H1 (cell line): ENCODE results near the gene ALDOC. TPM values are rescaled to one million over a fixed set of nuclear protein-coding genes. Genes with fewer than 3 reads are reported as not detected.
A peak's percentile ranks its signal among the peaks of the same experiment; 100 is the strongest.

ENCODE experiments used
- BACH1 ChIP-seq: IDR thresholded peaks from 2 replicates; pipeline ENCODE4 v1.6.1; 2012; ENCODE audit warnings: low read length, improper control_type of control experiment
- CBX8 ChIP-seq: fragments of 300-800, 300-1000 bp; sonication (generic); IDR thresholded peaks from 2 replicates; pipeline ENCODE4 v1.7.1; 2016; ENCODE audit warnings: low read depth, low read length, borderline replicate concordance
- CHD2 ChIP-seq: IDR thresholded peaks from 2 replicates; pipeline ENCODE4 v1.6.1; 2012; ENCODE audit warnings: low read length, improper control_type of control experiment
- GABPA ChIP-seq: IDR thresholded peaks from 2 replicates; pipeline ENCODE4 v1.6.1; 2011; ENCODE audit warnings: mild to moderate bottlenecking, low read length, moderate library complexity, borderline replicate concordance; ENCODE audit not compliant: insufficient read depth
- JUN ChIP-seq: IDR thresholded peaks from 2 replicates; pipeline ENCODE4 v1.6.1; 2011; ENCODE audit warnings: low read depth, mild to moderate bottlenecking, improper control_type of control experiment, low read length
- NRF1 ChIP-seq: IDR thresholded peaks from 2 replicates; pipeline ENCODE4 v1.6.1; 2011; ENCODE audit warnings: mild to moderate bottlenecking, low read depth, low read length, improper control_type of control experiment
- POLR2A ChIP-seq, 2 experiments: IDR thresholded peaks; 1 replicate in 1 of 2; 2 replicates in 1 of 2; pipeline ENCODE4 v1.6.1; 2011; ENCODE audit warnings: low read depth in 2 of 2, low read length in 2 of 2, mild to moderate bottlenecking in 2 of 2; ENCODE audit errors: control extremely low read depth in 1 of 2
- POU5F1 ChIP-seq: IDR thresholded peaks from 2 replicates; pipeline ENCODE4 v1.6.1; 2011; ENCODE audit warnings: low read depth, mild to moderate bottlenecking, low read length, moderate library complexity
- RAD21 ChIP-seq, 2 experiments: IDR thresholded peaks in 1 of 2; conservative IDR thresholded peaks in 1 of 2; 2 replicates each; pipeline ENCODE4 v1.6.1; 2011; ENCODE audit warnings: low read depth in 2 of 2, low read length in 2 of 2, improper control_type of control experiment in 1 of 2, inconsistent platforms in 1 of 2, mild to moderate bottlenecking in 1 of 2, moderate library complexity in 1 of 2
- SAP30 ChIP-seq: fragments of 300-600 bp; sonication (generic); IDR thresholded peaks from 2 replicates; pipeline ENCODE4 v1.7.1; 2012; ENCODE audit warnings: low read length, moderate library complexity, mild to moderate bottlenecking, inconsistent platforms; ENCODE audit not compliant: insufficient read depth, insufficient replicate concordance
- SP1 ChIP-seq: IDR thresholded peaks from 2 replicates; pipeline ENCODE4 v1.6.1; 2011; ENCODE audit warnings: low read depth, low read length
- TAF1 ChIP-seq: IDR thresholded peaks from 2 replicates; pipeline ENCODE4 v1.6.1; 2011; ENCODE audit warnings: mild to moderate bottlenecking, low read depth, low read length
- YY1 ChIP-seq: IDR thresholded peaks from 2 replicates; pipeline ENCODE4 v1.6.1; 2011; ENCODE audit warnings: low read depth, mild to moderate bottlenecking, low read length
- polyA plus RNA-seq, 7 experiments: library from polyadenylated mRNA; depleted of rRNA in 3 of 7; stranded (reverse) in 5 of 7; unstranded in 2 of 7; fragments of >200 nt in 5 of 7; fragments of 200-250 nt in 2 of 7; gene quantifications; 1 replicate in 5 of 7; 2 replicates in 1 of 7; 4 replicates in 1 of 7; pipeline versions ENCODE4 v1.2.1 to v1.2.3, GENCODE V29; 2011 to 2013; ENCODE audit warnings: missing spikeins in 2 of 7, mixed read lengths in 2 of 7
- total RNA-seq: library from RNA; stranded (reverse); fragmentation: NEBNext Ultra II Directional; extraction: Animal tissue kit (Norgen Biotek cat#: 25700); gene quantifications from 2 replicates; pipeline ENCODE4 v1.2.1, GENCODE V29; 2021
- TF ChIP-seq, protein P1 (sequence below), 3 experiments: IDR thresholded peaks; 1 replicate in 2 of 3; 2 replicates in 1 of 3; pipeline versions ENCODE4 v1.5.1 to v1.6.1; 2011; ENCODE audit warnings: low read length in 3 of 3, mild to moderate bottlenecking in 3 of 3, inconsistent platforms in 2 of 3, low read depth in 1 of 3, moderate library complexity in 1 of 3; ENCODE audit not compliant: insufficient read depth in 1 of 3; ENCODE audit errors: control extremely low read depth in 1 of 3
- TF ChIP-seq, protein P2 (sequence below): IDR thresholded peaks from 2 replicates; pipeline ENCODE4 v1.6.1; 2012; ENCODE audit warnings: low read length, inconsistent platforms
- TF ChIP-seq, protein P3 (sequence below): IDR thresholded peaks from 2 replicates; pipeline ENCODE4 v1.6.1; 2012; ENCODE audit warnings: inconsistent platforms
- TF ChIP-seq, protein P4 (sequence below): IDR thresholded peaks from 2 replicates; pipeline ENCODE4 v1.6.1; 2011; ENCODE audit warnings: low read length, improper control_type of control experiment

ALDOC gene
- total and polyA plus RNA-seq, 2 of the 8 experiments (the other 6 are each of a cell fraction or from before 2014, with no cell fraction given) = 51.6 to 103 TPM

DNA sequence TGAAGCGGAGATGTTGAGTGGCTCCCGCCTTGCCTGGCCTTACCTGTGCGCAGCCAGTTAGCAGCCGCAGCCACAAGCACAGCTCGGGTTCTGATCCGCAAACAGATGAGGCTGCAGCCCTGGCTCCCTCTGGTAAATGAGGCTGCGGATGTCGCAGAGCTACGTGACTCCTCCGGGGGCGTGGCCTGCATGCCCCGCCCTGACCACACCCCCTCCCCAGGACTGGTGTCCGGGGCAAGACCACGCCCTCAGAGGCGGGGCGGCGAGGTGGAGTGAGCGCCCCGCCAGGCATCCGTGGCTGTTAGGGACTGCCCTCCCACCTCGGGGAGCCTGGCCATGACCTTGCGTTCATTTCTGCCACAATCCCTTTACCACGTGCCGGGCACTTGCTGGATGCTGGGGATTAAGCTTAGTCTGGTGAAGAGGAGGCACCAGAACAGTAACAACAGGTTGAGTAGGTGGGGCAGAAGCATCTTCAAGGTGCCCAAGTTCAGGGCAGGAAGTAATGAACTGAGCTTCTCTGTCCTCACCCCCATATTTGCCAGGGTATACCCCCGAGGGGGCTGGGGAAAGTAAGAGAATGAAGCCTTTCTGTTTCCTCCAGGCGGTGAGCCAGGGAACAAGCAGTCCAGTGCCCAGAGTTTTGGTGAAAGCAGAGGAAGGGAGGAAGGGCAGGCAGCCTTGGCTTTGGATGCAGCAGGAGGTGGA, at the start of gene ALDOC (continued):
- TF ChIP-seq SAP30 (no peak), CHD2 (no peak), POU5F1 (no peak), YY1 (no peak), JUN (no peak), RAD21 (IDR thresholded peaks at IDR 0.05 in 1 of 2, conservative IDR thresholded peaks at IDR 0.05 in 1 of 2; ENCODE audit: low read depth in 2 of 2, low read length in 2 of 2) (no peak), TAF1 (peak; percentile 96), GABPA (no peak), NRF1 (no peak), CBX8 (no peak), POLR2A (IDR thresholded peaks at IDR 0.05; ENCODE audit: control extremely low read depth in 1 of 2, low read depth in 2 of 2, low read length in 2 of 2) (peak; percentile 80 to 84), BACH1 (no peak), SP1 (peak; percentile 87)
- TF ChIP-seq, protein P1, sequence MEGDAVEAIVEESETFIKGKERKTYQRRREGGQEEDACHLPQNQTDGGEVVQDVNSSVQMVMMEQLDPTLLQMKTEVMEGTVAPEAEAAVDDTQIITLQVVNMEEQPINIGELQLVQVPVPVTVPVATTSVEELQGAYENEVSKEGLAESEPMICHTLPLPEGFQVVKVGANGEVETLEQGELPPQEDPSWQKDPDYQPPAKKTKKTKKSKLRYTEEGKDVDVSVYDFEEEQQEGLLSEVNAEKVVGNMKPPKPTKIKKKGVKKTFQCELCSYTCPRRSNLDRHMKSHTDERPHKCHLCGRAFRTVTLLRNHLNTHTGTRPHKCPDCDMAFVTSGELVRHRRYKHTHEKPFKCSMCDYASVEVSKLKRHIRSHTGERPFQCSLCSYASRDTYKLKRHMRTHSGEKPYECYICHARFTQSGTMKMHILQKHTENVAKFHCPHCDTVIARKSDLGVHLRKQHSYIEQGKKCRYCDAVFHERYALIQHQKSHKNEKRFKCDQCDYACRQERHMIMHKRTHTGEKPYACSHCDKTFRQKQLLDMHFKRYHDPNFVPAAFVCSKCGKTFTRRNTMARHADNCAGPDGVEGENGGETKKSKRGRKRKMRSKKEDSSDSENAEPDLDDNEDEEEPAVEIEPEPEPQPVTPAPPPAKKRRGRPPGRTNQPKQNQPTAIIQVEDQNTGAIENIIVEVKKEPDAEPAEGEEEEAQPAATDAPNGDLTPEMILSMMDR (IDR thresholded peaks at IDR 0.05; ENCODE audit: control extremely low read depth in 1 of 3, insufficient read depth in 1 of 3, low read depth in 1 of 3, low read length in 3 of 3) = no peak
- TF ChIP-seq, protein P2, sequence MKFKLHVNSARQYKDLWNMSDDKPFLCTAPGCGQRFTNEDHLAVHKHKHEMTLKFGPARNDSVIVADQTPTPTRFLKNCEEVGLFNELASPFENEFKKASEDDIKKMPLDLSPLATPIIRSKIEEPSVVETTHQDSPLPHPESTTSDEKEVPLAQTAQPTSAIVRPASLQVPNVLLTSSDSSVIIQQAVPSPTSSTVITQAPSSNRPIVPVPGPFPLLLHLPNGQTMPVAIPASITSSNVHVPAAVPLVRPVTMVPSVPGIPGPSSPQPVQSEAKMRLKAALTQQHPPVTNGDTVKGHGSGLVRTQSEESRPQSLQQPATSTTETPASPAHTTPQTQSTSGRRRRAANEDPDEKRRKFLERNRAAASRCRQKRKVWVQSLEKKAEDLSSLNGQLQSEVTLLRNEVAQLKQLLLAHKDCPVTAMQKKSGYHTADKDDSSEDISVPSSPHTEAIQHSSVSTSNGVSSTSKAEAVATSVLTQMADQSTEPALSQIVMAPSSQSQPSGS = no peak; the same call in 1 of the 2 replicates
- TF ChIP-seq, protein P3, sequence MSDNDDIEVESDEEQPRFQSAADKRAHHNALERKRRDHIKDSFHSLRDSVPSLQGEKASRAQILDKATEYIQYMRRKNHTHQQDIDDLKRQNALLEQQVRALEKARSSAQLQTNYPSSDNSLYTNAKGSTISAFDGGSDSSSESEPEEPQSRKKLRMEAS = peak; percentile 93
- TF ChIP-seq, protein P4, sequence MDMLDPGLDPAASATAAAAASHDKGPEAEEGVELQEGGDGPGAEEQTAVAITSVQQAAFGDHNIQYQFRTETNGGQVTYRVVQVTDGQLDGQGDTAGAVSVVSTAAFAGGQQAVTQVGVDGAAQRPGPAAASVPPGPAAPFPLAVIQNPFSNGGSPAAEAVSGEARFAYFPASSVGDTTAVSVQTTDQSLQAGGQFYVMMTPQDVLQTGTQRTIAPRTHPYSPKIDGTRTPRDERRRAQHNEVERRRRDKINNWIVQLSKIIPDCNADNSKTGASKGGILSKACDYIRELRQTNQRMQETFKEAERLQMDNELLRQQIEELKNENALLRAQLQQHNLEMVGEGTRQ = peak; percentile 54
